NCI-H146 (cell line): ENCODE measurements around the gene TIPARP.
"Not testable (repeated sequence)": the region's sequence is repeated elsewhere in the genome, so short reads cannot be mapped to it uniquely, and the experiment has no call there.

Experiments
- DNase-seq: peaks from one replicate; lab custom pipeline; 2025; lab: John Stamatoyannopoulos, UW

Gene TIPARP

GRCh38 chr3:156649681-156650080 is 24.7 kb upstream of the TIPARP start:
- no peak for DNase-seq

- not testable (repeated sequence) for DNase-seq
Observed at GRCh38 chr3:156652661-156653060, 21.7 kb upstream of the TIPARP start.

GRCh38 chr3:156654834-156655233 is 19.6 kb upstream of the TIPARP start:
- DNase-seq, result no peak

- DNase-seq, result no peak
Observed at GRCh38 chr3:156655819-156656550, 18.4 kb upstream of the TIPARP start.

GRCh38 chr3:156657440-156657839 is 16.9 kb upstream of the TIPARP start:
- no peak for DNase-seq

- DNase-seq, result no peak
Observed at GRCh38 chr3:156657862-156658731, 16.3 kb upstream of the TIPARP start.

GRCh38 chr3:156658732-156659090 is 15.7 kb upstream of the TIPARP start:
- DNase-seq, result no peak

GRCh38 chr3:156659260-156659659 is 15.1 kb upstream of the TIPARP start:
- DNase-seq, result peak; percentile 43

GRCh38 chr3:156661155-156661554 is 13.2 kb upstream of the TIPARP start:
- no peak for DNase-seq

GRCh38 chr3:156664011-156664830 is 10.2 kb upstream of the TIPARP start:
- DNase-seq, result no peak

GRCh38 chr3:156664831-156665178 is 9.6 kb upstream of the TIPARP start:
- DNase-seq, result no peak

GRCh38 chr3:156665291-156665690 is 9.1 kb upstream of the TIPARP start:
- DNase-seq, result no peak

- DNase-seq, result no peak
Observed at GRCh38 chr3:156666073-156666472, 8.3 kb upstream of the TIPARP start.

GRCh38 chr3:156668073-156668763 is 6.2 kb upstream of the TIPARP start:
- DNase-seq, result peak; percentile 24

GRCh38 chr3:156670077-156670476 is 4.3 kb upstream of the TIPARP start:
- DNase-seq, result no peak

- no peak for DNase-seq
Observed at GRCh38 chr3:156670652-156671051, 3.7 kb upstream of the TIPARP start.

- DNase-seq, result no peak
Observed at GRCh38 chr3:156673732-156674045, 701 bp upstream of the TIPARP start.

GRCh38 chr3:156674911-156675829 is 780 bp downstream of the TIPARP start:
- peak; percentile 70 for DNase-seq

- DNase-seq, result peak; percentile 89
Observed at GRCh38 chr3:156675830-156676767, 1.7 kb downstream of the TIPARP start.
